Sigmoid colon (tissue), 4 donors: Measurements from ENCODE around the gene RTTN.

Experiments used
- EP300 ChIP-seq, 4 donors: sonication (generic); formaldehyde crosslinking; IDR thresholded peaks; one replicate each; pipeline ENCODE4 v1.6.1; 2017; ENCODE audit warnings: antibody characterized with exemption in 4 of 4
- POLR2AphosphoS5 ChIP-seq, 4 donors: sonication (generic); formaldehyde crosslinking; IDR thresholded peaks; one replicate each; pipeline ENCODE4 v1.6.1; 2017; ENCODE audit warnings: antibody characterized with exemption in 4 of 4
- TF ChIP-seq, protein P1 (sequence below), 4 experiments: fragments of 450-650 bp in 3 of 4; fragments of 200-600 bp in 1 of 4; IDR thresholded peaks; one replicate each; pipeline ENCODE4 v1.5.1; 2016 to 2019; ENCODE audit warnings: antibody characterized with exemption in 4 of 4, mild to moderate bottlenecking in 3 of 4, moderate library complexity in 2 of 4

DNA sequence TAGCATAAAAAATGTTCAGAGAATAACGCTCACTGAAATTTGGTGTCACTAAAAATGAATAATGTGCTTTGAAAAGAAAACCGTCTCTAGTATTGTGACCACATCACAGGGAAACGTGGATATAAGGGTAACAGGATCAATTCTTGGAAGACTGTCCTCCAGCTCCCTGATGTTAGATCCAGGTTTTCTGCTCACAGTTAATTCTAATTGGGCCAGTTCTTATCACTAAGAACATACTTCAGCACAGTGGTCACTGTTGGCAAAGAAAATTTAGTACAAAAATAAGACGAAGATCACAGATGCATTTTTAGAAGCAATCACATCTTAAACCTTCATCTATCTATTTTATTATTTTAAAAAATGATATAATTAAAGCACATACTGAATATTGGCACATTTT lies 200.8 kb downstream of the RTTN start:
- TF ChIP-seq, protein P1, sequence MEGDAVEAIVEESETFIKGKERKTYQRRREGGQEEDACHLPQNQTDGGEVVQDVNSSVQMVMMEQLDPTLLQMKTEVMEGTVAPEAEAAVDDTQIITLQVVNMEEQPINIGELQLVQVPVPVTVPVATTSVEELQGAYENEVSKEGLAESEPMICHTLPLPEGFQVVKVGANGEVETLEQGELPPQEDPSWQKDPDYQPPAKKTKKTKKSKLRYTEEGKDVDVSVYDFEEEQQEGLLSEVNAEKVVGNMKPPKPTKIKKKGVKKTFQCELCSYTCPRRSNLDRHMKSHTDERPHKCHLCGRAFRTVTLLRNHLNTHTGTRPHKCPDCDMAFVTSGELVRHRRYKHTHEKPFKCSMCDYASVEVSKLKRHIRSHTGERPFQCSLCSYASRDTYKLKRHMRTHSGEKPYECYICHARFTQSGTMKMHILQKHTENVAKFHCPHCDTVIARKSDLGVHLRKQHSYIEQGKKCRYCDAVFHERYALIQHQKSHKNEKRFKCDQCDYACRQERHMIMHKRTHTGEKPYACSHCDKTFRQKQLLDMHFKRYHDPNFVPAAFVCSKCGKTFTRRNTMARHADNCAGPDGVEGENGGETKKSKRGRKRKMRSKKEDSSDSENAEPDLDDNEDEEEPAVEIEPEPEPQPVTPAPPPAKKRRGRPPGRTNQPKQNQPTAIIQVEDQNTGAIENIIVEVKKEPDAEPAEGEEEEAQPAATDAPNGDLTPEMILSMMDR (IDR thresholded peaks at IDR 0.05): no peak
- TF ChIP-seq EP300 (IDR thresholded peaks at IDR 0.05): no peak
- no peak for TF ChIP-seq POLR2AphosphoS5 (IDR thresholded peaks at IDR 0.05)
